Right lobe of liver (tissue), 4 donors: ENCODE measurements around the gene NEK10.

ENCODE experiments used
- CTCF ChIP-seq, 4 donors: fragments of 200-600 bp in 3 of 4; fragments of 450-650 bp in 1 of 4; IDR thresholded peaks; one replicate each; pipeline versions ENCODE4 v1.5.1 to v1.8.0; 2016 to 2022; ENCODE audit warnings: antibody characterized with exemption in 4 of 4, mild to moderate bottlenecking in 2 of 4
- POLR2A ChIP-seq: fragments of 450-650 bp; IDR thresholded peaks from one replicate; pipeline ENCODE4 v1.6.1; 2017; ENCODE audit warnings: antibody characterized with exemption, mild to moderate bottlenecking
- donor health status: DM: no; HTN: no; CAD: no.
- donor health status: DM: no; HTN: no; CAD: no.
- donor health status: DM: no; HTN: yes; CAD: no.

- TF ChIP-seq CTCF (IDR thresholded peaks at IDR 0.05) (no peak), POLR2A (no peak)
Measured at GRCh38 chr3:27285668-27286067, 83.5 kb downstream of the NEK10 start.
